Trophoblast cell (in vitro differentiated cells and primary cell): ENCODE data around the gene SMARCAL1.

Experiments used
- DNase-seq, 2 donors: peaks; one replicate each; pipeline ENCODE4 v3.0.0-alpha.2; 2016
- H2AFZ ChIP-seq: 2 replicates; pipeline ENCODE4 v1.6.1; 2013; ENCODE audit warnings: low read length, moderate library complexity, mild to moderate bottlenecking; ENCODE audit not compliant: insufficient read depth, poor library complexity
- H2AK5ac ChIP-seq: 2 replicates; pipeline ENCODE4 v1.6.1; 2013; ENCODE audit warnings: mild to moderate bottlenecking, low read length
- H2BK120ac ChIP-seq: 2 replicates; pipeline ENCODE4 v1.6.1; 2013; ENCODE audit warnings: low read length, mild to moderate bottlenecking, moderate library complexity; ENCODE audit not compliant: insufficient read depth, poor library complexity
- H2BK12ac ChIP-seq: 2 replicates; pipeline ENCODE4 v1.6.1; 2013; ENCODE audit warnings: mild to moderate bottlenecking, low read length, moderate library complexity
- H2BK5ac ChIP-seq: 2 replicates; pipeline ENCODE4 v1.6.1; 2013; ENCODE audit warnings: low read length, low read depth, moderate library complexity, mild to moderate bottlenecking; ENCODE audit not compliant: poor library complexity
- H3K14ac ChIP-seq: 2 replicates; pipeline ENCODE4 v1.6.1; 2013; ENCODE audit warnings: mild to moderate bottlenecking, low read length
- H3K18ac ChIP-seq: 2 replicates; pipeline ENCODE4 v1.6.1; 2013; ENCODE audit warnings: mild to moderate bottlenecking, low read length
- H3K23ac ChIP-seq: 2 replicates; pipeline ENCODE4 v1.6.1; 2013; ENCODE audit warnings: low read length
- H3K27ac ChIP-seq: 2 replicates; pipeline ENCODE4 v1.5.1; 2013; ENCODE audit warnings: low read depth, mild to moderate bottlenecking, inconsistent platforms, low read length, moderate library complexity
- H3K27me3 ChIP-seq: 2 replicates; pipeline ENCODE4 v1.6.1; 2013; ENCODE audit warnings: inconsistent platforms, mild to moderate bottlenecking, low read length, moderate library complexity; ENCODE audit not compliant: insufficient read depth
- H3K36me3 ChIP-seq, 2 experiments: 1 replicate in 1 of 2; 2 replicates in 1 of 2; pipeline ENCODE4 v1.6.1; 2013; ENCODE audit warnings: low read length in 2 of 2, mild to moderate bottlenecking in 2 of 2, moderate library complexity in 1 of 2; ENCODE audit not compliant: insufficient read depth in 2 of 2, control insufficient read depth in 1 of 2
- H3K4ac ChIP-seq: 2 replicates; pipeline ENCODE4 v1.6.1; 2013; ENCODE audit warnings: low read depth, mild to moderate bottlenecking, low read length, moderate library complexity
- H3K4me1 ChIP-seq, 2 experiments: 1 replicate in 1 of 2; 2 replicates in 1 of 2; pipeline ENCODE4 v1.6.1; 2013; ENCODE audit warnings: low read length in 2 of 2, mild to moderate bottlenecking in 2 of 2, moderate library complexity in 1 of 2; ENCODE audit not compliant: insufficient read depth in 2 of 2, control insufficient read depth in 1 of 2
- H3K4me2 ChIP-seq: 2 replicates; pipeline ENCODE4 v1.6.1; 2013; ENCODE audit warnings: inconsistent platforms, mild to moderate bottlenecking, low read length, moderate library complexity
- H3K4me3 ChIP-seq: 2 replicates; pipeline ENCODE4 v1.5.1; 2013; ENCODE audit warnings: mild to moderate bottlenecking, low read depth, low read length, inconsistent platforms
- H3K79me1 ChIP-seq: one replicate; pipeline ENCODE4 v1.6.1; 2013; ENCODE audit warnings: low read length
- H3K79me2 ChIP-seq: 2 replicates; pipeline ENCODE4 v1.6.1; 2013; ENCODE audit warnings: low read length, mild to moderate bottlenecking; ENCODE audit not compliant: control insufficient read depth, insufficient read depth, poor library complexity
- H3K9ac ChIP-seq: 2 replicates; pipeline ENCODE4 v1.6.1; 2013; ENCODE audit warnings: mild to moderate bottlenecking, low read length
- H3K9me3 ChIP-seq: 2 replicates; pipeline ENCODE4 v1.6.1; 2013; ENCODE audit warnings: low read depth, mild to moderate bottlenecking, control low read depth, inconsistent platforms, low read length; ENCODE audit not compliant: insufficient read depth
- H4K12ac ChIP-seq: 2 replicates; pipeline ENCODE4 v1.6.1; 2013; ENCODE audit warnings: low read depth, mild to moderate bottlenecking, low read length, moderate library complexity
- H4K8ac ChIP-seq: 2 replicates; pipeline ENCODE4 v1.6.1; 2013; ENCODE audit warnings: low read depth, mild to moderate bottlenecking, low read length, moderate library complexity
- H4K91ac ChIP-seq: one replicate; pipeline ENCODE4 v1.6.1; 2013; ENCODE audit warnings: low read depth, mild to moderate bottlenecking, low read length, moderate library complexity
- WGBS: extraction: QIAGEN DNeasy Blood & Tissue Kit; methylation state at CpG from one replicate; pipeline ENCODE4 v1.1.7; 2013; ENCODE audit warnings: missing lambda C conversion rate; ENCODE audit not compliant: insufficient read length, insufficient coverage; ENCODE audit errors: extremely low coverage; 5-methylcytosine and 5-hydroxymethylcytosine counted together

The SMARCAL1 gene

GRCh38 chr2:216389570-216389969 lies 22.7 kb upstream of the SMARCAL1 start:
- H2BK5ac ChIP-seq: no peak overlapping the region
- H2AFZ ChIP-seq: no peak overlapping the region
- no peak overlapping the region for H3K27ac ChIP-seq
- no peak overlapping the region for H3K14ac ChIP-seq
- no peak overlapping the region for H3K4me2 ChIP-seq
- H2AK5ac ChIP-seq: no peak overlapping the region
- no CpG with 5 or more reads among the region's 1 CpG for WGBS
- peak; percentile 5 to 56 for DNase-seq
- H3K9me3 ChIP-seq: no peaks in the 10 kb centered on the region
- no peak overlapping the region for H3K23ac ChIP-seq
- no peak overlapping the region for H3K18ac ChIP-seq
- H4K8ac ChIP-seq: no peak overlapping the region
- no peak overlapping the region for H2BK120ac ChIP-seq
- no peak overlapping the region for H4K91ac ChIP-seq
- H3K79me2 ChIP-seq: no peaks in the 10 kb centered on the region
- H3K79me1 ChIP-seq: no peaks in the 10 kb centered on the region
- no peaks in the 10 kb centered on the region for H3K36me3 ChIP-seq
- H3K4me3 ChIP-seq: no peak overlapping the region
- H3K9ac ChIP-seq: no peak overlapping the region
- H3K27me3 ChIP-seq: no peaks in the 10 kb centered on the region
- no peak overlapping the region for H4K12ac ChIP-seq
- no peaks in the 10 kb centered on the region for H3K4me1 ChIP-seq
- H2BK12ac ChIP-seq: no peak overlapping the region
- H3K4ac ChIP-seq: no peak overlapping the region

- Histone ChIP-seq H3K4me3 (no peak overlapping the region), H3K4me2 (no peak overlapping the region), H2BK12ac (no peak overlapping the region), H4K12ac (no peak overlapping the region), H3K27ac (no peak overlapping the region), H3K79me1 (no peaks in the 10 kb centered on the region), H2BK120ac (no peak overlapping the region), H4K91ac (no peak overlapping the region), H3K79me2 (no peaks in the 10 kb centered on the region), H2BK5ac (no peak overlapping the region), H3K14ac (no peak overlapping the region), H3K23ac (no peak overlapping the region), H4K8ac (no peak overlapping the region), H2AK5ac (no peak overlapping the region), H2AFZ (no peak overlapping the region), H3K27me3 (no peaks in the 10 kb centered on the region), H3K36me3 (no peaks in the 10 kb centered on the region), H3K9ac (no peak overlapping the region), H3K9me3 (peaks cover 3% of the 10 kb centered on the region), H3K18ac (no peak overlapping the region), H3K4ac (no peak overlapping the region), H3K4me1 (no peaks in the 10 kb centered on the region)
- WGBS: no CpG with 5 or more reads among the region's 6 CpGs
- DNase-seq: no peak
These were observed 20.9 kb upstream of the SMARCAL1 start for GRCh38 chr2:216391401-216391800.

GRCh38 chr2:216392018-216392562 lies 20.2 kb upstream of the SMARCAL1 start:
- DNase-seq: peak in 1 of 2 donors; percentile 8
- H2BK12ac ChIP-seq: no peak overlapping the region
- H3K27ac ChIP-seq: no peak overlapping the region
- no peaks in the 10 kb centered on the region for H3K79me2 ChIP-seq
- H3K9me3 ChIP-seq: peaks cover 4% of the 10 kb centered on the region
- H2AFZ ChIP-seq: no peak overlapping the region
- no peak overlapping the region for H3K14ac ChIP-seq
- no peak overlapping the region for H3K4me2 ChIP-seq
- no peaks in the 10 kb centered on the region for H3K27me3 ChIP-seq
- H3K4ac ChIP-seq: no peak overlapping the region
- no peaks in the 10 kb centered on the region for H3K36me3 ChIP-seq
- no peaks in the 10 kb centered on the region for H3K4me1 ChIP-seq
- H3K79me1 ChIP-seq: no peaks in the 10 kb centered on the region
- no CpG with 5 or more reads among the region's 6 CpGs for WGBS
- no peak overlapping the region for H3K9ac ChIP-seq
- no peak overlapping the region for H4K12ac ChIP-seq
- no peak overlapping the region for H4K8ac ChIP-seq
- H2AK5ac ChIP-seq: no peak overlapping the region
- no peak overlapping the region for H4K91ac ChIP-seq
- H3K4me3 ChIP-seq: no peak overlapping the region
- no peak overlapping the region for H3K18ac ChIP-seq
- H2BK120ac ChIP-seq: no peak overlapping the region
- H3K23ac ChIP-seq: no peak overlapping the region
- H2BK5ac ChIP-seq: no peak overlapping the region

- Histone ChIP-seq H3K23ac (no peak overlapping the region), H3K9me3 (peaks cover 4% of the 10 kb centered on the region), H2AFZ (no peak overlapping the region), H2BK120ac (no peak overlapping the region), H4K91ac (no peak overlapping the region), H2BK12ac (no peak overlapping the region), H2BK5ac (no peak overlapping the region), H3K79me2 (no peaks in the 10 kb centered on the region), H3K4me3 (no peak overlapping the region), H3K14ac (no peak overlapping the region), H4K8ac (no peak overlapping the region), H2AK5ac (no peak overlapping the region), H3K4me2 (no peak overlapping the region), H3K9ac (no peak overlapping the region), H3K4ac (no peak overlapping the region), H3K36me3 (no peaks in the 10 kb centered on the region), H3K79me1 (no peaks in the 10 kb centered on the region), H3K27me3 (no peaks in the 10 kb centered on the region), H4K12ac (no peak overlapping the region), H3K27ac (no peak overlapping the region), H3K18ac (no peak overlapping the region), H3K4me1 (no peaks in the 10 kb centered on the region)
- no peak for DNase-seq
- WGBS: no CpG with 5 or more reads among the region's 12 CpGs
These were observed 19.1 kb upstream of the SMARCAL1 start for GRCh38 chr2:216392945-216393840.
